SU-DHL-6 (cell line): Measurements from ENCODE around the gene LASP1.

ENCODE experiments used
- H2AFZ ChIP-seq: fragments of 200-600 bp; sonication (generic); 2 replicates; pipeline ENCODE4 v1.6.1; 2014; ENCODE audit warnings: low read depth, mild to moderate bottlenecking, moderate library complexity, mixed read lengths, antibody characterized with exemption, low read length; ENCODE audit not compliant: severe bottlenecking
- H3F3A ChIP-seq: fragments of 200-600 bp; shearing (Covaris generic); 2 replicates; pipeline ENCODE4 v1.6.0; 2016; ENCODE audit warnings: antibody characterized with exemption, mild to moderate bottlenecking; ENCODE audit not compliant: insufficient read depth
- H3K27ac ChIP-seq: fragments of 200-600 bp; sonication (generic); 2 replicates; pipeline ENCODE4 v1.5.1; 2016; ENCODE audit warnings: low read depth, mild to moderate bottlenecking, low read length, moderate library complexity, mixed read lengths
- H3K27me3 ChIP-seq: fragments of 200-600 bp; sonication (generic), shearing (Covaris generic); 2 replicates; pipeline ENCODE4 v1.6.0; 2014; ENCODE audit warnings: mild to moderate bottlenecking, low read length
- H3K36me3 ChIP-seq: fragments of 200-600 bp; sonication (generic); 2 replicates; pipeline ENCODE4 v1.6.1; 2014; ENCODE audit warnings: mild to moderate bottlenecking, low read length, mixed read lengths
- H3K4me2 ChIP-seq: fragments of 300-600, 200-600 bp; shearing (Covaris generic), sonication (generic); 2 replicates; pipeline ENCODE4 v1.6.0; 2014; ENCODE audit warnings: low read length, low read depth, mild to moderate bottlenecking; ENCODE audit not compliant: poor library complexity, severe bottlenecking
- H3K4me3 ChIP-seq: fragments of 200-600 bp; sonication (generic); 2 replicates; pipeline ENCODE4 v1.5.1; 2014; ENCODE audit warnings: antibody characterized with exemption, low read length, mild to moderate bottlenecking, mixed read lengths; ENCODE audit not compliant: insufficient read depth, poor library complexity, severe bottlenecking
- H3K79me2 ChIP-seq: fragments of 200-600 bp; sonication (generic); 2 replicates; pipeline ENCODE4 v1.6.1; 2014; ENCODE audit warnings: mild to moderate bottlenecking, low read length, moderate library complexity; ENCODE audit not compliant: insufficient read depth
- H3K9ac ChIP-seq: fragments of 200-600 bp; sonication (generic); 2 replicates; pipeline ENCODE4 v1.7.0; 2014; ENCODE audit warnings: mild to moderate bottlenecking, low read length
- H3K9me2 ChIP-seq: fragments of 200-600 bp; sonication (generic); replicated peaks from 2 replicates; pipeline ENCODE4 v1.6.1; 2014; ENCODE audit warnings: low read length; ENCODE audit not compliant: insufficient read depth
- H3K9me3 ChIP-seq: fragments of 200-600 bp; sonication (generic); 2 replicates; pipeline ENCODE4 v1.6.1; 2014; ENCODE audit warnings: low read length, mixed read lengths; ENCODE audit not compliant: insufficient read depth
- H4K20me1 ChIP-seq: fragments of 200-600 bp; sonication (generic); 2 replicates; pipeline ENCODE4 v1.6.1; 2014; ENCODE audit warnings: low read depth, mild to moderate bottlenecking, antibody characterized with exemption, low read length, moderate library complexity, mixed read lengths
- CTCF ChIP-seq: fragments of 200-600 bp; sonication (generic); IDR thresholded peaks from one replicate; pipeline ENCODE4 v1.5.1; 2017; ENCODE audit warnings: antibody characterized with exemption, mild to moderate bottlenecking, low read length, moderate library complexity; ENCODE audit not compliant: insufficient read depth, poor library complexity, severe bottlenecking
- EZH2phosphoT487 ChIP-seq: fragments of 200-600 bp; sonication (generic), shearing (Covaris generic); conservative IDR thresholded peaks from 2 replicates; pipeline ENCODE4 v1.6.1; 2018; ENCODE audit warnings: mild to moderate bottlenecking, antibody characterized with exemption, low read length, moderate library complexity, mixed read lengths

Gene LASP1

DNA sequence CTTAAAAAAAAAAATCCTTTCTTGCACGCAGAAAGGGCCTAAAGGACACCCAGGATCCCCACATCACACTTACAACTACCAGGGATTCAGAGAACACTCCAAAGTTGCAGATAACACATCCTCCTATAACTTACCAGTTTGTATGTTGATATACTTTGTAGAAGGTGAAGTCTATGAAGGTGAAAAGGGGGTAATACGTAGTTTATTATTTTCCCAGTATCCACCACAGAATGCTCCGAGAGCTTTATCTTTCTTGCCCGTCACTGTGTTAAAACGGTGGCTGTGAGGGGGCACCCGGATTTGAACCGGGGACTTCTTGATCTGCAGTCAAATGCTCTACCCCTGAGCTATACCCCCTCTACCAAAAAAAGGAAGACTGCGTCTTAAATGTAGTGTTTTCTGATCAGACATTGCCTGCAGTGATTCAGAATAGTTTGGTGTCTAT lies 8.4 kb upstream of the LASP1 start:
- H3K9me2 ChIP-seq = no peaks in the 10 kb centered on the region
- H3K4me2 ChIP-seq = no peak overlapping the region
- no peak overlapping the region for H3K9ac ChIP-seq
- H4K20me1 ChIP-seq = no peaks in the 10 kb centered on the region
- H3K9me3 ChIP-seq = no peaks in the 10 kb centered on the region
- H3K79me2 ChIP-seq = peaks cover 3% of the 10 kb centered on the region; the same call in 1 of the 2 replicates
- TF ChIP-seq EZH2phosphoT487 (no peak), CTCF (no peak)
- H3F3A ChIP-seq = peaks cover 29% of the 10 kb centered on the region
- no peak overlapping the region for H2AFZ ChIP-seq
- H3K27me3 ChIP-seq = no peaks in the 10 kb centered on the region
- H3K27ac ChIP-seq = no peak overlapping the region
- no peaks in the 10 kb centered on the region for H3K36me3 ChIP-seq
- H3K4me3 ChIP-seq = no peak overlapping the region

GRCh38 chr17:38864636-38865398 lies 5.0 kb upstream of the LASP1 start:
- peak overlapping the region; percentile 73 for H3K27ac ChIP-seq
- H2AFZ ChIP-seq = no peak overlapping the region
- no peak overlapping the region for H3K4me3 ChIP-seq

GRCh38 chr17:38867179-38867967 lies 2.5 kb upstream of the LASP1 start:
- Histone ChIP-seq H3K9me3 (no peaks in the 10 kb centered on the region), H3F3A (peaks cover 48% of the 10 kb centered on the region), H2AFZ (peak overlapping the region; percentile 42), H3K4me2 (peak overlapping the region; percentile 87), H3K27ac (peak overlapping the region; percentile 94), H3K36me3 (no peaks in the 10 kb centered on the region), H3K27me3 (no peaks in the 10 kb centered on the region), H4K20me1 (no peaks in the 10 kb centered on the region), H3K9ac (peak overlapping the region; percentile 95), H3K4me3 (peak overlapping the region; percentile 57), H3K79me2 (peaks cover 23% of the 10 kb centered on the region), H3K9me2 (no peaks in the 10 kb centered on the region)
- TF ChIP-seq CTCF = no peak
- no peak for TF ChIP-seq EZH2phosphoT487

More at GRCh38 chr17:38864636-38865398, 5.0 kb upstream of the LASP1 start:
- Histone ChIP-seq H4K20me1 (no peaks in the 10 kb centered on the region), H3K9me3 (no peaks in the 10 kb centered on the region), H3K9me2 (no peaks in the 10 kb centered on the region), H3K4me2 (no peak overlapping the region), H3K27me3 (no peaks in the 10 kb centered on the region), H3K79me2 (peaks cover 3% of the 10 kb centered on the region; the same call in 1 of the 2 replicates), H3K36me3 (no peaks in the 10 kb centered on the region), H3F3A (peaks cover 48% of the 10 kb centered on the region), H3K9ac (no peak overlapping the region)
- no peak for TF ChIP-seq EZH2phosphoT487
- no peak for TF ChIP-seq CTCF
